IMR-90 (cell line): ENCODE results near the gene SHB. TPM values are rescaled to one million over a fixed set of nuclear protein-coding genes. Genes with fewer than 3 reads are reported as not detected.
A peak's percentile ranks its signal among the peaks of the same experiment; 100 is the strongest.

ENCODE experiments used
- ATAC-seq: fragments of 200-7000 bp; cut with Tn5 transposase; 2 replicates; pipeline ENCODE4 v1.9.1; 2020; ENCODE audit warnings: low read depth, mild to moderate bottlenecking, moderate library complexity
- BruUV-seq: library from RNA; stranded (reverse); fragments of 400-500 nt; replicated peaks from 2 replicates; lab custom pipeline; 2021; lab: Mats Ljungman, UMichigan
- CTCF ChIA-PET: fragments of 300-600 bp; formaldehyde crosslinking; extraction: SDS; loops from one replicate; lab custom pipeline; 2021; ENCODE audit warnings: antibody characterized with exemption; lab: Yijun Ruan, JAX
- POLR2A ChIA-PET: fragments of 300-600 bp; sonication (Branson Sonifier 250); formaldehyde crosslinking; loops from one replicate; lab custom pipeline; 2022; ENCODE audit warnings: antibody characterized with exemption; ENCODE audit not compliant: unreplicated experiment; lab: Charles Lee
- DNase-seq: peaks from one replicate; pipeline ENCODE4 v3.0.0; 2013
- H2AFZ ChIP-seq: replicated peaks from 2 replicates; pipeline ENCODE3; 2013; ENCODE audit warnings: low read length, mild to moderate bottlenecking; ENCODE audit not compliant: poor library complexity
- H2AK5ac ChIP-seq: 2 replicates; pipeline ENCODE4 v1.6.1; 2013; ENCODE audit warnings: low read depth, low read length, inconsistent platforms
- H2AK9ac ChIP-seq: replicated peaks from 2 replicates; pipeline ENCODE3; 2013; ENCODE audit warnings: mild to moderate bottlenecking, low read depth, low read length, moderate library complexity; ENCODE audit not compliant: poor library complexity
- H2BK120ac ChIP-seq: 2 replicates; pipeline ENCODE4 v1.6.1; 2013; ENCODE audit warnings: low read depth, low read length, inconsistent platforms
- H2BK15ac ChIP-seq: 3 replicates; pipeline ENCODE4 v1.6.1; 2013; ENCODE audit warnings: low read depth, low read length, inconsistent platforms
- H2BK20ac ChIP-seq: 2 replicates; pipeline ENCODE4 v1.6.1; 2013; ENCODE audit warnings: low read depth, mild to moderate bottlenecking, inconsistent platforms, low read length, moderate library complexity
- H2BK5ac ChIP-seq: 2 replicates; pipeline ENCODE4 v1.6.1; 2013; ENCODE audit warnings: mild to moderate bottlenecking, low read depth, low read length, inconsistent platforms; ENCODE audit not compliant: poor library complexity, severe bottlenecking
- H3K14ac ChIP-seq: replicated peaks from 2 replicates; pipeline ENCODE4 v1.6.1; 2013; ENCODE audit warnings: low read depth, low read length, inconsistent platforms
- H3K18ac ChIP-seq: 2 replicates; pipeline ENCODE4 v1.6.1; 2013; ENCODE audit warnings: low read depth, low read length, control low read depth
- H3K23ac ChIP-seq: 2 replicates; pipeline ENCODE4 v1.6.1; 2013; ENCODE audit warnings: low read depth, low read length, inconsistent platforms
- H3K27ac ChIP-seq: 2 replicates; pipeline ENCODE4 v1.5.1; 2013; ENCODE audit warnings: mild to moderate bottlenecking, control low read depth, low read length; ENCODE audit not compliant: insufficient read depth
- H3K27me3 ChIP-seq: 2 replicates; pipeline ENCODE4 v1.6.1; 2013; ENCODE audit warnings: low read length; ENCODE audit not compliant: control insufficient read depth, insufficient read depth
- H3K36me3 ChIP-seq: 2 replicates; pipeline ENCODE4 v1.6.1; 2013; ENCODE audit warnings: low read length, mixed read lengths; ENCODE audit not compliant: control insufficient read depth, insufficient read depth
- H3K4ac ChIP-seq: 2 replicates; pipeline ENCODE4 v1.6.1; 2013; ENCODE audit warnings: low read depth, low read length, inconsistent platforms
- H3K4me1 ChIP-seq: 2 replicates; pipeline ENCODE4 v1.6.1; 2013; ENCODE audit warnings: low read length, mixed read lengths; ENCODE audit not compliant: control insufficient read depth, insufficient read depth
- H3K4me2 ChIP-seq: 2 replicates; pipeline ENCODE4 v1.6.1; 2013; ENCODE audit warnings: low read depth, mild to moderate bottlenecking, control low read depth, low read length, moderate library complexity
- H3K4me3 ChIP-seq: 2 replicates; pipeline ENCODE4 v1.5.1; 2013; ENCODE audit warnings: low read depth, mild to moderate bottlenecking, control low read depth, low read length, moderate library complexity; ENCODE audit not compliant: insufficient read depth
- H3K56ac ChIP-seq: 2 replicates; pipeline ENCODE4 v1.6.1; 2013; ENCODE audit warnings: low read length, inconsistent platforms; ENCODE audit not compliant: insufficient read depth; ENCODE audit errors: extremely low read depth
- H3K79me1 ChIP-seq, 2 experiments: 2 replicates each; pipeline ENCODE4 v1.6.1; 2013; ENCODE audit warnings: low read length in 2 of 2, inconsistent platforms in 1 of 2, low read depth in 1 of 2
- H3K9ac ChIP-seq: 2 replicates; pipeline ENCODE4 v1.6.1; 2013; ENCODE audit warnings: low read depth, low read length, control low read depth
- H3K9me1 ChIP-seq: 2 replicates; pipeline ENCODE4 v1.6.1; 2013; ENCODE audit warnings: low read length, inconsistent platforms; ENCODE audit not compliant: insufficient read depth
- H3K9me3 ChIP-seq: 2 replicates; pipeline ENCODE4 v1.6.1; 2013; ENCODE audit warnings: low read length; ENCODE audit not compliant: control insufficient read depth, insufficient read depth
- H4K20me1 ChIP-seq: 2 replicates; pipeline ENCODE4 v1.6.1; 2013; ENCODE audit warnings: low read length, inconsistent platforms; ENCODE audit not compliant: insufficient read depth
- H4K5ac ChIP-seq: 2 replicates; pipeline ENCODE4 v1.6.1; 2013; ENCODE audit warnings: mild to moderate bottlenecking, low read depth, low read length, control low read depth
- H4K8ac ChIP-seq, 2 experiments: 2 replicates each; pipeline ENCODE4 v1.6.1; 2013; ENCODE audit warnings: low read depth in 2 of 2, low read length in 2 of 2, control low read depth in 1 of 2, inconsistent platforms in 1 of 2
- H4K91ac ChIP-seq: 2 replicates; pipeline ENCODE4 v1.6.1; 2013; ENCODE audit warnings: low read depth, low read length, inconsistent platforms; ENCODE audit not compliant: insufficient read depth
- MAZ ChIP-seq: IDR thresholded peaks from 2 replicates; pipeline ENCODE4 v1.6.1; 2012; ENCODE audit warnings: low read depth, mild to moderate bottlenecking, low read length, improper control_type of control experiment, moderate library complexity, borderline replicate concordance
- NFE2L2 ChIP-seq: fragments of 150-350 bp; IDR thresholded peaks from 2 replicates; pipeline ENCODE4 v1.6.1; 2016; ENCODE audit warnings: low read depth, mild to moderate bottlenecking, low read length
- POLR2A ChIP-seq: IDR thresholded peaks from 2 replicates; pipeline ENCODE4 v1.6.1; 2012; ENCODE audit warnings: mild to moderate bottlenecking, low read depth, low read length
- RAD21 ChIP-seq: IDR thresholded peaks from 2 replicates; pipeline ENCODE4 v1.6.1; 2012; ENCODE audit warnings: low read length, improper control_type of control experiment
- RCOR1 ChIP-seq: IDR thresholded peaks from 2 replicates; pipeline ENCODE4 v1.6.1; 2012; ENCODE audit warnings: mild to moderate bottlenecking, low read length, improper control_type of control experiment; ENCODE audit not compliant: insufficient replicate concordance
- RFX5 ChIP-seq: IDR thresholded peaks from 2 replicates; pipeline ENCODE4 v1.8.0; 2012; ENCODE audit warnings: low read depth, mild to moderate bottlenecking, low read length, moderate library complexity
- SMC3 ChIP-seq: fragments of 150-350 bp; IDR thresholded peaks from 2 replicates; pipeline ENCODE4 v1.6.1; 2016; ENCODE audit warnings: low read depth, mild to moderate bottlenecking, antibody characterized with exemption, low read length, moderate library complexity
- USF2 ChIP-seq: fragments of 150-350 bp; IDR thresholded peaks from 2 replicates; pipeline ENCODE4 v1.6.1; 2017; ENCODE audit warnings: mild to moderate bottlenecking, antibody characterized with exemption, low read length, low read depth
- WGBS, 2 experiments: methylation state at CpG; one replicate each; pipeline versions ENCODE4 v1.1.5 to v1.1.7; 2013; ENCODE audit warnings: missing lambda C conversion rate in 2 of 2; ENCODE audit not compliant: insufficient read length in 1 of 2; ENCODE audit errors: extremely low coverage in 2 of 2; 5-methylcytosine and 5-hydroxymethylcytosine counted together
- dilution Hi-C: fragments of 300-500 bp; cut with HindIII; formaldehyde crosslinking; loops from one replicate; pipeline ENCODE4 v1.14.3; 2018; ENCODE audit warnings: low sequenced_read_pairs; ENCODE audit not compliant: unreplicated experiment
- in situ Hi-C: fragments of 300-500 bp; cut with MboI; formaldehyde crosslinking; loops from 3 replicates; pipeline ENCODE4 v1.14.3; 2019; ENCODE audit warnings: low sequenced_read_pairs, inconsistent platforms, mixed read lengths
- intact Hi-C: fragments of 100-400 bp; cut with micrococcal nuclease; formaldehyde crosslinking; loops from 2 replicates; pipeline ENCODE4 v1.10.0; 2022
- polyA plus RNA-seq, 3 experiments: library from polyadenylated mRNA; depleted of rRNA; stranded (reverse); fragments of >200 nt; gene quantifications; 2 replicates each; pipeline ENCODE4 v1.2.3, GENCODE V29; 2012; ENCODE audit warnings: low replicate concordance in 1 of 3
- total RNA-seq: library from RNA; depleted of rRNA; stranded (reverse); fragments of >200 nt; gene quantifications from 2 replicates; pipeline ENCODE4 v1.2.3, GENCODE V29; 2012

The SHB gene
- total and polyA plus RNA-seq, 2 of the 4 experiments (the other 2 are of a cell fraction) = 6.1 to 20.4 TPM

DNA sequence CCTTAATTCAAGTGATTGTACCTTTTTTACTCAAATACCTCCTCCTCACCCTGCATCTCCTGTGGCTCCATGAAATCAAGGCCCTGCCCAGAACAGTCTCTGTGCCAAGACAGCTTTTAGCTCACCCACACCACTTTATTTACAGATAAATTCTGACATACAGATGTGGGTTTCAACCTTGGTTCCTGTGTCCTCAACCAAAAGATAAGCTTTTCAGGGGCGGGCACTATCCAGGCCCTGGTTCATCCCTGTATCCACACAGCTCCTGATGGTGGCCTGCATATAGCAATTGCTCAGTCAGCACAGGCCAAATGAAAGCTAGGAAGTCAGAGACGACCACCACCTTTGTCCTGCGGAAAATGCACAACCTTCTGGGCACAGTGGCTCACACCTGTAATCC lies 8.3 kb downstream of the SHB start:
- peaks cover 60% of the 10 kb centered on the region for H3K9me1 ChIP-seq

More for the DNA sequence above, 8.3 kb downstream of the SHB start:
- Histone ChIP-seq H3K4me2 (no peak overlapping the region), H2BK15ac (no peak overlapping the region), H2BK5ac (no peak overlapping the region), H3K36me3 (peaks cover 26% of the 10 kb centered on the region), H2BK20ac (no peak overlapping the region), H4K5ac (no peak overlapping the region), H2AFZ (no peak overlapping the region), H3K4ac (no peak overlapping the region), H3K56ac (no peak overlapping the region), H4K20me1 (peaks cover 98% of the 10 kb centered on the region), H3K27me3 (no peaks in the 10 kb centered on the region), H2BK120ac (no peak overlapping the region), H3K27ac (no peak overlapping the region), H4K8ac (no peak overlapping the region), H3K23ac (peak overlapping the region; percentile 19; the same call in 1 of the 2 replicates), H2AK5ac (peak overlapping the region; percentile 13; the same call in 1 of the 2 replicates), H3K18ac (no peak overlapping the region), H4K91ac (no peak overlapping the region), H3K9ac (no peak overlapping the region), H2AK9ac (peak overlapping the region; percentile 28), H3K4me1 (peaks cover 49% of the 10 kb centered on the region), H3K4me3 (no peak overlapping the region), H3K9me3 (no peaks in the 10 kb centered on the region), H3K79me1 (peaks cover 0 to 89% of the 10 kb centered on the region in 2 experiments; a peak in 3 of 4 replicates), H3K14ac (no peak overlapping the region)
- WGBS, 2 experiments = 94% methylated on average over 2 of the region's 3 CpGs; no CpG with 5 or more reads in 1 of the 2 experiments
- TF ChIP-seq RAD21 (no peak), SMC3 (no peak), NFE2L2 (no peak), MAZ (no peak), USF2 (no peak), RCOR1 (no peak), RFX5 (no peak), POLR2A (no peak)
- BruUV-seq = no TSS peak
- no peak for DNase-seq
- POLR2A ChIA-PET = interaction anchor here (0.6 kb wide), 1 partner anchor 13 kb away, joined by 3 read pairs; no protein-coding TSS in a partner anchor
- intact Hi-C loops (no loop called here), dilution Hi-C loops (loop anchor here (25.0 kb wide), 1 partner anchor 123 kb away; no protein-coding TSS in a partner anchor), in situ Hi-C loops (loop anchor here (5.0 to 25.0 kb wide), 3 partner anchors 38 to 573 kb away; partner anchors contain the start of gene POLR1E)
- no peak for ATAC-seq
- CTCF ChIA-PET = interaction anchor here (0.6 to 1.0 kb wide), 2 partner anchors 15 to 147 kb away, joined by 3 to 4 read pairs; no protein-coding TSS in a partner anchor
